Liver (tissue), 9 donors: ENCODE data around the gene CCDC152. TPM values are rescaled to one million over a fixed set of nuclear protein-coding genes. Genes with fewer than 3 reads are reported as not detected.

ENCODE experiments used
- DNase-seq: peaks from one replicate; pipeline ENCODE4 v3.0.0-alpha.2; 2017; ENCODE audit warnings: low spot score
- H3K27ac ChIP-seq, 2 donors: one replicate each; pipeline ENCODE4 v1.7.0; 2013; ENCODE audit warnings: inconsistent platforms in 2 of 2, low read length in 2 of 2, control low read depth in 1 of 2, low read depth in 1 of 2, mild to moderate bottlenecking in 1 of 2
- H3K27me3 ChIP-seq, 4 donors: one replicate each; pipeline versions ENCODE4 v1.6.1 to v1.7.0; 2013; ENCODE audit warnings: low read length in 3 of 4, inconsistent platforms in 1 of 4, mild to moderate bottlenecking in 1 of 4, moderate library complexity in 1 of 4; ENCODE audit not compliant: control insufficient read depth in 4 of 4, insufficient read depth in 4 of 4
- H3K36me3 ChIP-seq, 4 donors: one replicate each; pipeline versions ENCODE4 v1.6.1 to v1.7.0; 2013; ENCODE audit warnings: low read length in 3 of 4, mild to moderate bottlenecking in 3 of 4, low read depth in 1 of 4, moderate library complexity in 1 of 4; ENCODE audit not compliant: control insufficient read depth in 4 of 4, insufficient read depth in 3 of 4
- H3K4me1 ChIP-seq, 4 donors: one replicate each; pipeline versions ENCODE4 v1.6.1 to v1.7.0; 2013; ENCODE audit warnings: low read length in 3 of 4, mild to moderate bottlenecking in 3 of 4, moderate library complexity in 1 of 4; ENCODE audit not compliant: control insufficient read depth in 4 of 4, insufficient read depth in 4 of 4
- H3K4me3 ChIP-seq, 3 donors: one replicate each; pipeline versions ENCODE4 v1.6.1 to v1.7.0; 2013; ENCODE audit warnings: low read length in 3 of 3, control low read depth in 1 of 3, low read depth in 1 of 3, mild to moderate bottlenecking in 1 of 3
- H3K9ac ChIP-seq, 2 donors: one replicate each; pipeline ENCODE4 v1.7.0; 2013; ENCODE audit warnings: low read length in 2 of 2, mild to moderate bottlenecking in 2 of 2, moderate library complexity in 2 of 2, control low read depth in 1 of 2, low read depth in 1 of 2
- H3K9me3 ChIP-seq, 4 donors: one replicate each; pipeline versions ENCODE4 v1.6.1 to v1.7.0; 2013; ENCODE audit warnings: low read length in 3 of 4; ENCODE audit not compliant: control insufficient read depth in 4 of 4
- ATF3 ChIP-seq: IDR thresholded peaks from 2 replicates; pipeline ENCODE4 v1.6.1; 2016; ENCODE audit warnings: antibody characterized with exemption
- EGR1 ChIP-seq, 2 donors: IDR thresholded peaks; 2 replicates each; pipeline ENCODE4 v1.6.1; 2016 to 2018; ENCODE audit warnings: antibody characterized with exemption in 2 of 2, low read depth in 2 of 2
- FOXA1 ChIP-seq: IDR thresholded peaks from 2 replicates; pipeline ENCODE4 v1.6.1; 2016; ENCODE audit warnings: antibody characterized with exemption
- FOXA2 ChIP-seq: IDR thresholded peaks from 2 replicates; pipeline ENCODE4 v1.6.1; 2016; ENCODE audit warnings: antibody characterized with exemption
- GABPA ChIP-seq, 2 donors: IDR thresholded peaks in 1 of 2; conservative IDR thresholded peaks in 1 of 2; 2 replicates each; pipeline ENCODE4 v1.6.1; 2016; ENCODE audit warnings: antibody characterized with exemption in 2 of 2, mild to moderate bottlenecking in 1 of 2, moderate library complexity in 1 of 2
- HNF4A ChIP-seq, 2 donors: conservative IDR thresholded peaks; 2 replicates each; pipeline ENCODE4 v1.6.1; 2016; ENCODE audit warnings: antibody characterized with exemption in 2 of 2, mild to moderate bottlenecking in 2 of 2
- HNF4G ChIP-seq: IDR thresholded peaks from 2 replicates; pipeline ENCODE4 v1.6.1; 2016; ENCODE audit warnings: antibody characterized with exemption
- JUND ChIP-seq, 2 donors: IDR thresholded peaks; 2 replicates each; pipeline ENCODE4 v1.6.1; 2016; ENCODE audit warnings: antibody characterized with exemption in 2 of 2
- NR2F2 ChIP-seq: IDR thresholded peaks from 2 replicates; pipeline ENCODE4 v1.6.1; 2016; ENCODE audit warnings: antibody characterized with exemption
- RAD21 ChIP-seq, 2 donors: IDR thresholded peaks; 2 replicates each; pipeline ENCODE4 v1.6.1; 2016; ENCODE audit warnings: antibody characterized with exemption in 2 of 2, mild to moderate bottlenecking in 2 of 2
- RXRA ChIP-seq, 2 donors: IDR thresholded peaks; 2 replicates each; pipeline ENCODE4 v1.6.1; 2017 to 2018; ENCODE audit warnings: antibody characterized with exemption in 2 of 2, mild to moderate bottlenecking in 1 of 2
- SP1 ChIP-seq: IDR thresholded peaks from 2 replicates; pipeline ENCODE4 v1.6.1; 2018; ENCODE audit warnings: antibody characterized with exemption, mild to moderate bottlenecking
- TAF1 ChIP-seq: conservative IDR thresholded peaks from 2 replicates; pipeline ENCODE4 v1.6.1; 2016; ENCODE audit warnings: antibody characterized with exemption, mild to moderate bottlenecking
- YY1 ChIP-seq: IDR thresholded peaks from 2 replicates; pipeline ENCODE4 v1.6.1; 2016; ENCODE audit warnings: antibody characterized with exemption, mild to moderate bottlenecking
- WGBS: extraction: QIAGEN DNeasy Blood & Tissue Kit; methylation state at CpG from one replicate; pipeline ENCODE4 v1.1.7; 2013; 5-methylcytosine and 5-hydroxymethylcytosine counted together
- polyA plus RNA-seq, 2 donors: library from polyadenylated mRNA; stranded (reverse) in 1 of 2; unstranded in 1 of 2; fragments of 200-250 nt in 1 of 2; fragments of >200 nt in 1 of 2; fragmentation: Nextera tagmentation in 1 of 2; extraction: Ambion mirVana in 1 of 2; gene quantifications; one replicate each; pipeline versions ENCODE4 v1.2.1 to v1.2.3, GENCODE V29; 2013 to 2015
- total RNA-seq, 2 donors: library from RNA; depleted of rRNA; stranded (reverse); fragments of >200 nt; gene quantifications; one replicate each; pipeline ENCODE4 v1.2.3, GENCODE V29; 2014
- TF ChIP-seq, protein P1 (sequence below): fragments of 150-350 bp; IDR thresholded peaks from 2 replicates; pipeline ENCODE4 v1.5.1; 2017; ENCODE audit warnings: improper control_type of control experiment, low read depth, low read length; ENCODE audit not compliant: missing input control
- TF ChIP-seq, protein P2 (sequence below): IDR thresholded peaks from 2 replicates; pipeline ENCODE4 v1.6.1; 2016; ENCODE audit warnings: antibody characterized with exemption
- TF ChIP-seq, protein P3 (sequence below): IDR thresholded peaks from 2 replicates; pipeline ENCODE4 v1.6.1; 2016; ENCODE audit warnings: antibody characterized with exemption
- donor health status: healthy.
- donor health status: healthy.
- donor health status: healthy.
- donor health status: healthy.
- donor health status: healthy.

The CCDC152 gene
- total and polyA plus RNA-seq, 4 donors: 0.08 to 81.4 (median 3.3) TPM

GRCh38 chr5:42779083-42779482 is 22.5 kb downstream of the CCDC152 start:
- Histone ChIP-seq H3K27me3 (no peaks in the 10 kb centered on the region), H3K4me3 (no peak overlapping the region), H3K36me3 (no peaks in the 10 kb centered on the region), H3K9ac (no peak overlapping the region), H3K27ac (no peak overlapping the region), H3K4me1 (no peaks in the 10 kb centered on the region), H3K9me3 (no peaks in the 10 kb centered on the region)
- TF ChIP-seq ATF3: no peak
- no peak for TF ChIP-seq HNF4A (conservative IDR thresholded peaks at IDR 0.05)
- no peak for TF ChIP-seq FOXA1
- TF ChIP-seq TAF1: no peak
- no peak for TF ChIP-seq RXRA (IDR thresholded peaks at IDR 0.05)
- no peak for TF ChIP-seq FOXA2
- TF ChIP-seq, protein P1, sequence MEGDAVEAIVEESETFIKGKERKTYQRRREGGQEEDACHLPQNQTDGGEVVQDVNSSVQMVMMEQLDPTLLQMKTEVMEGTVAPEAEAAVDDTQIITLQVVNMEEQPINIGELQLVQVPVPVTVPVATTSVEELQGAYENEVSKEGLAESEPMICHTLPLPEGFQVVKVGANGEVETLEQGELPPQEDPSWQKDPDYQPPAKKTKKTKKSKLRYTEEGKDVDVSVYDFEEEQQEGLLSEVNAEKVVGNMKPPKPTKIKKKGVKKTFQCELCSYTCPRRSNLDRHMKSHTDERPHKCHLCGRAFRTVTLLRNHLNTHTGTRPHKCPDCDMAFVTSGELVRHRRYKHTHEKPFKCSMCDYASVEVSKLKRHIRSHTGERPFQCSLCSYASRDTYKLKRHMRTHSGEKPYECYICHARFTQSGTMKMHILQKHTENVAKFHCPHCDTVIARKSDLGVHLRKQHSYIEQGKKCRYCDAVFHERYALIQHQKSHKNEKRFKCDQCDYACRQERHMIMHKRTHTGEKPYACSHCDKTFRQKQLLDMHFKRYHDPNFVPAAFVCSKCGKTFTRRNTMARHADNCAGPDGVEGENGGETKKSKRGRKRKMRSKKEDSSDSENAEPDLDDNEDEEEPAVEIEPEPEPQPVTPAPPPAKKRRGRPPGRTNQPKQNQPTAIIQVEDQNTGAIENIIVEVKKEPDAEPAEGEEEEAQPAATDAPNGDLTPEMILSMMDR: no peak
- TF ChIP-seq EGR1 (IDR thresholded peaks at IDR 0.05; ENCODE audit: low read depth in 2 of 2): no peak
- no peak for TF ChIP-seq NR2F2
- no peak for TF ChIP-seq GABPA (IDR thresholded peaks at IDR 0.05 in 1 of 2, conservative IDR thresholded peaks at IDR 0.05 in 1 of 2)
- no peak for TF ChIP-seq SP1
- TF ChIP-seq YY1: no peak
- 78% methylated on average over 1 of the region's 1 CpG for WGBS
- no peak for DNase-seq

DNA sequence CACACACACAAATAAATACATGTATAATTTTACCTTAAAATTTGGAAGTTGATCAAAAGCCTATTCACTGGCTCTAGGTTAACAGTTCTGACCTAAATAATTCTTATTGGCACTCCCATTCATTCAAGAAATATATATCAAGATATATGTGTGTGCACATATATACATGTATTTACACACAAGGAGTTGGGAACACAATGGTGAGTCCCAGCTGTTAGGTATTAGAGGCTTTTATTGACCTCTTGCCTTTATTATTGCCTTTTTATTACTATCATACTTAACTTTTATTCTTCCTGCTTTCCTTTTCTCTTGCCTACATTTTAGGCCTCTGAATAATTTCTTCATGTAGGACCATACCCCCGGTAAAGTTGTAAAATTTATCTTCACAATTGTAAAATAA is 25.0 kb downstream of the CCDC152 start:
- H3K36me3 ChIP-seq: no peaks in the 10 kb centered on the region
- TF ChIP-seq JUND (IDR thresholded peaks at IDR 0.05) (no peak), TAF1 (no peak), FOXA2 (no peak), RXRA (IDR thresholded peaks at IDR 0.05) (no peak), RAD21 (IDR thresholded peaks at IDR 0.05) (no peak), HNF4G (no peak), FOXA1 (no peak), HNF4A (conservative IDR thresholded peaks at IDR 0.05) (no peak), ATF3 (no peak), EGR1 (IDR thresholded peaks at IDR 0.05; ENCODE audit: low read depth in 2 of 2) (no peak), GABPA (IDR thresholded peaks at IDR 0.05 in 1 of 2, conservative IDR thresholded peaks at IDR 0.05 in 1 of 2) (no peak)
- TF ChIP-seq, protein P2, sequence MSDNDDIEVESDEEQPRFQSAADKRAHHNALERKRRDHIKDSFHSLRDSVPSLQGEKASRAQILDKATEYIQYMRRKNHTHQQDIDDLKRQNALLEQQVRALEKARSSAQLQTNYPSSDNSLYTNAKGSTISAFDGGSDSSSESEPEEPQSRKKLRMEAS: no peak
- TF ChIP-seq, protein P3, sequence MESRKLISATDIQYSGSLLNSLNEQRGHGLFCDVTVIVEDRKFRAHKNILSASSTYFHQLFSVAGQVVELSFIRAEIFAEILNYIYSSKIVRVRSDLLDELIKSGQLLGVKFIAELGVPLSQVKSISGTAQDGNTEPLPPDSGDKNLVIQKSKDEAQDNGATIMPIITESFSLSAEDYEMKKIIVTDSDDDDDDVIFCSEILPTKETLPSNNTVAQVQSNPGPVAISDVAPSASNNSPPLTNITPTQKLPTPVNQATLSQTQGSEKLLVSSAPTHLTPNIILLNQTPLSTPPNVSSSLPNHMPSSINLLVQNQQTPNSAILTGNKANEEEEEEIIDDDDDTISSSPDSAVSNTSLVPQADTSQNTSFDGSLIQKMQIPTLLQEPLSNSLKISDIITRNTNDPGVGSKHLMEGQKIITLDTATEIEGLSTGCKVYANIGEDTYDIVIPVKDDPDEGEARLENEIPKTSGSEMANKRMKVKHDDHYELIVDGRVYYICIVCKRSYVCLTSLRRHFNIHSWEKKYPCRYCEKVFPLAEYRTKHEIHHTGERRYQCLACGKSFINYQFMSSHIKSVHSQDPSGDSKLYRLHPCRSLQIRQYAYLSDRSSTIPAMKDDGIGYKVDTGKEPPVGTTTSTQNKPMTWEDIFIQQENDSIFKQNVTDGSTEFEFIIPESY: no peak
- H3K4me1 ChIP-seq: no peaks in the 10 kb centered on the region

More for the DNA sequence above, 25.0 kb downstream of the CCDC152 start:
- 91% methylated on average over 1 of the region's 1 CpG for WGBS
- Histone ChIP-seq H3K9me3 (peaks cover 0 to 6% (median 0%) of the 10 kb centered on the region in 4 donors), H3K27me3 (no peaks in the 10 kb centered on the region), H3K9ac (no peak overlapping the region), H3K4me3 (no peak overlapping the region), H3K27ac (no peak overlapping the region)
- DNase-seq: no peak
